Measurements from ENCODE around the gene ASTN2.

Gene ASTN2

DNA sequence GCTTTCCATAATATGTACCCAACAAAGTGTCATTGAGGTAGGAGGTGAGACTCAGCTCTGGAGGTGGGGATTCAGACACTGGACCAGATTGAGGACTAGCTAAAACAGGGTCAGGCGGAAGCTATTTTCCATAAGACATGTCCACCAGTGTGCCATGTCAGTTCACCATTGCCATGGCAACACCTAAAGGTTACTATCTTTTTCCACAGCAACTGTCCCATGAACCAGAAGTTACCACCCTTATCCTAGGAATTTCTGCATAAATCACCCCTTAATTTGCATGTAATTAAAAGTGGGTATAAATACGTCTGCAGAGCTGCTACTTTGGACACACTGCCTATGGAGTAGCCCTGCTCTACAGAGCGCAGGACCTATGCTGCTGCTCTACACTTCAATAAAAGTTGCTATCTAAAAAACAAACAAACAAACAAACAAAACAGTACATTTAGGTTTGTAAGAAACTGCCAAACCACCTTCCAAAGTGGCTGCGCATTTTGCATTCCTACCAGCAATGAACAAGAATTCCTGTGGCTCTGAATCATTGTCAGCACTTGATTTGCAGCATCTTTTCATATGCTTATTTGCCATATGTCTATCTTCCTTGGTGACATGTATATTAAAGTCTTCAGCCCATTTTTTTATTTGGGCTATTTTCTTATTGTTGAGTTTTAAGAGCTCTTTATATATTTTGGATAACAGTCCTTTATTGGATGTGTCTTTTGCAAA, 745.7 kb downstream of the ASTN2 start:
- Histone ChIP-seq H3K27me3 (ENCODE audit: insufficient read depth, low read depth, severe bottlenecking) (no peaks in the 10 kb centered on the region), H3K27ac (no peak overlapping the region), H3K9me3 (ENCODE audit: severe bottlenecking) (peaks cover 10% of the 10 kb centered on the region), H3K4me3 (ENCODE audit: low read depth, low read length) (no peak overlapping the region), H3K36me3 (peaks cover 6% of the 10 kb centered on the region; the same call in 1 of the 2 replicates)
- no peak for DNase-seq
- TF ChIP-seq, protein P1, sequence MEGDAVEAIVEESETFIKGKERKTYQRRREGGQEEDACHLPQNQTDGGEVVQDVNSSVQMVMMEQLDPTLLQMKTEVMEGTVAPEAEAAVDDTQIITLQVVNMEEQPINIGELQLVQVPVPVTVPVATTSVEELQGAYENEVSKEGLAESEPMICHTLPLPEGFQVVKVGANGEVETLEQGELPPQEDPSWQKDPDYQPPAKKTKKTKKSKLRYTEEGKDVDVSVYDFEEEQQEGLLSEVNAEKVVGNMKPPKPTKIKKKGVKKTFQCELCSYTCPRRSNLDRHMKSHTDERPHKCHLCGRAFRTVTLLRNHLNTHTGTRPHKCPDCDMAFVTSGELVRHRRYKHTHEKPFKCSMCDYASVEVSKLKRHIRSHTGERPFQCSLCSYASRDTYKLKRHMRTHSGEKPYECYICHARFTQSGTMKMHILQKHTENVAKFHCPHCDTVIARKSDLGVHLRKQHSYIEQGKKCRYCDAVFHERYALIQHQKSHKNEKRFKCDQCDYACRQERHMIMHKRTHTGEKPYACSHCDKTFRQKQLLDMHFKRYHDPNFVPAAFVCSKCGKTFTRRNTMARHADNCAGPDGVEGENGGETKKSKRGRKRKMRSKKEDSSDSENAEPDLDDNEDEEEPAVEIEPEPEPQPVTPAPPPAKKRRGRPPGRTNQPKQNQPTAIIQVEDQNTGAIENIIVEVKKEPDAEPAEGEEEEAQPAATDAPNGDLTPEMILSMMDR (IDR thresholded peaks at IDR 0.05; ENCODE audit: low read depth, low read length), result no peak

DNA sequence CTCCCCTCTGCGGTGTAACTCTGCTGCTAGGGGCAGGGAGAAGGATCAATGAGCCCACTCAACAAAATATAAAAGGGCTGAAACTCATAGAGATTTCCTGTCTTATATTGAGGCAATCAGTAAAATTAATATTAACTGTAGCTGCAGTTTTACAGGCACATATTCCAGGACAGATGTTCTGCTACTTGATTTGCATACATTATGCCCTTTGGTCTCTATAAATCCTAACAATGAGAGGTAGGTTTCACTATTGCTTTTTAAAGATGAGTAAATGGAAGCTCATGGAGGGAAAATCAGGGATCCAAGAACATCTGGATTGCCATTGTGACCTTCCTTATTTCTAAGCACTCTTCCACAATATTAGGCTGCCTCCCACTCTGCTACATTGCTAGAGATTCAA, 751.3 kb downstream of the ASTN2 start:
- Histone ChIP-seq H3K36me3 (no peaks in the 10 kb centered on the region), H3K4me3 (ENCODE audit: low read depth, low read length) (no peak overlapping the region), H3K27ac (no peak overlapping the region), H3K9me3 (ENCODE audit: severe bottlenecking) (no peaks in the 10 kb centered on the region), H3K27me3 (ENCODE audit: insufficient read depth, low read depth, severe bottlenecking) (no peaks in the 10 kb centered on the region)
- TF ChIP-seq, protein P1 (IDR thresholded peaks at IDR 0.05; ENCODE audit: low read depth, low read length), result no peak
- DNase-seq, result no peak

DNA sequence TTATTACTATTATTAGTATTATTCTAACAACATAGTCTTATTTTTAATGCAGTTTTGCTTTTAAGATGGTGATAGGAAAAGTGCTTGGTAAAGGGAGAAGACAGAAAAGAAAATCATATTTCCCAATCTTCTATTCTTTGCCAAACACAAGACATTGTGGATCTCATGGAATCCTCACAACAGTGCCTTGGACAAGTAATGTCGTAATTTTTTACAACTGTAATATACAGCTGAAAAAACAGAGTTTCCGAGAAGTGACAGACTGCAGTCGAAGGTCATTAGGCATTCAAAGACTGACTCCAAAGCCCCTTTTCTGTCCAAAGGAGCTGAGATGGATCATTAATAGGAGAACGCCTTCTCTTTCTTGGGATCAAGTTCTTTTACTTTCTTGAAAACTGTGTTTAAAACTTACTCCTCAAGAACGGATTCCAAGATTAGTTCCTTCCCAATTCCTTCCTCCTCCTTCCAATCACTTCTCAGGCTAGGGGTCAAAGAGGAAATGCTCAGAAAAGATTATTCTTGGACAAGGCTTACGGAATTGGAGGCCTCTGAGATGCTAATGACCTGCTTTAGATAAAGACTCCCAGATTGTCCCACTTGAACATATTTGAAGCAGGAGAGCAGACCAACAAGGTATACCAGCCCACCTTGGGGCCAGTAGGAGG, 752.1 kb downstream of the ASTN2 start:
- Histone ChIP-seq H3K36me3 (no peaks in the 10 kb centered on the region), H3K27ac (no peak overlapping the region), H3K9me3 (ENCODE audit: severe bottlenecking) (no peaks in the 10 kb centered on the region), H3K4me3 (ENCODE audit: low read depth, low read length) (no peak overlapping the region), H3K27me3 (ENCODE audit: insufficient read depth, low read depth, severe bottlenecking) (no peaks in the 10 kb centered on the region)
- TF ChIP-seq, protein P1 (IDR thresholded peaks at IDR 0.05; ENCODE audit: low read depth, low read length), result no peak
- DNase-seq, result no peak

DNA sequence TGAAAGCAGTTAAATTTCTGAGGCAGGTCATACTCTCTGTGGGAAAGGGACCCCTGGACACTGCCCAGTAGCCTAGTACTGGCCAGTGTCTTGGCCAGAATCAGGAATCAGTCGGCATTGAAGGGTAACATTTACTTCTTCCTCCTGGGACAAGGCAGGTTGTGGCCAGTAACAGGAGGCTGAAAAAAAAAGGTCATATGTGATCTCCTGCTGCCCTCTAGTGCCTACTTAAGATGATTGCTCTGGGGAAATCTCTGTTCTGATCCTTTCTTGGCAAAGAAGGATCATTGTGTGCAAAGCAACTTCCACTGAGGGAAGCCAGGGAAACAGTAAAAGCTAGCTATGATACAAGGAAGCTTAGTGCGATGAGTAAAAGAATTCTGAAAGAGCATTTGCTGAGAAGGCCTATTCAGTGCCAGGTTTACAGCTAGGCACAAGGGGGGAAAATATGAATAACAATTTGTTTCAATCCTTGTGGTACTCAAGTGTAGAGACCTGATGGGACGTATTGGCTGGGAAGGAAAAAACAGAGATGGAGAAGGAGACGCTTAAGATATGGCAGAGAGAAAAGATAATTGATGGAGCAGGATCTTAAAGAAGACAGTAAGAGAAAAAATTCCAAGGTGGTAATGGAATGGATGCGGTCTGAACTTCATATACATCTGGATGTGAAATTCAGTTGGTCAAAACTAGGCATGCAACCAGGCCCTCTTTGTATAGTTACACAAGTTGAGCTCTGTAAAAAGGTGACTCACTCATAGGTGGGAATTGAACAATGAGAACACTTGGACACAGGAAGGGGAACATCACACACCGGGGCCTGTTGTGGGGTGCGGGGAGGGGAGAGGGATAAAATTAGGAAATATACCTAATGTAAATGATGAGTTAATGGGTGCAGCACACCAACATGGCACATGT, 753.6 kb downstream of the ASTN2 start:
- H3K27me3 ChIP-seq (ENCODE audit: insufficient read depth, low read depth, severe bottlenecking), result no peaks in the 10 kb centered on the region
- no peak overlapping the region for H3K27ac ChIP-seq
- DNase-seq, result peak; percentile 34
- H3K9me3 ChIP-seq (ENCODE audit: severe bottlenecking), result no peaks in the 10 kb centered on the region
- H3K4me3 ChIP-seq (ENCODE audit: low read depth, low read length), result no peak overlapping the region
- TF ChIP-seq, protein P1 (IDR thresholded peaks at IDR 0.05; ENCODE audit: low read depth, low read length), result peak; percentile 78
- H3K36me3 ChIP-seq, result no peaks in the 10 kb centered on the region; the same call in 1 of the 2 replicates

DNA sequence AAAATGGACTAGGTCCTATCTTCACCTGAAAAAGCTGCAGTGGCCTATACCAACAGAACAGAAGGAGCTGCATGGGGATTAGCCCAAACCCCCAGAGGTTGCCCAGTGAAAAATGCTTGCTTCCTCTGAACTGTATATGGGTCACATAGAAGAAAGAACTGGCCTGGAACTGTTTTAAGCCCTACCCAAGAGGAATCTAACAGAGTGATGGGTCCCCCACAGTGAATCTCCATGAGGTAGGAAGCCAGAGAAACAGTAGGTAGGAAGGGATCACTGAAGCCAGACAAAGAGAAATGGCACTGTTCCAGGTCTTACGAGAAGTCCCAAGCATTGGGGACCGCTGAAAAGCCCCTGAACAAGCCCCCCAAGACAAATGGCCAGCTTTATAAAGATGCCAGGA, 756.6 kb downstream of the ASTN2 start:
- no peak overlapping the region for H3K4me3 ChIP-seq (ENCODE audit: low read depth, low read length)
- TF ChIP-seq, protein P1 (IDR thresholded peaks at IDR 0.05; ENCODE audit: low read depth, low read length), result no peak
- H3K27ac ChIP-seq, result no peak overlapping the region
- no peaks in the 10 kb centered on the region for H3K9me3 ChIP-seq (ENCODE audit: severe bottlenecking)
- no peak for DNase-seq
- H3K27me3 ChIP-seq (ENCODE audit: insufficient read depth, low read depth, severe bottlenecking), result no peaks in the 10 kb centered on the region
- no peaks in the 10 kb centered on the region; the same call in 1 of the 2 replicates for H3K36me3 ChIP-seq
